Hematopoietic multipotent progenitor cell (in vitro differentiated cells): ENCODE measurements around the gene NUP188. TPM values are rescaled to one million over a fixed set of nuclear protein-coding genes. Genes with fewer than 3 reads are reported as not detected.

ENCODE experiments used
- DNase-seq, 3 donors: peaks; one replicate each; pipeline ENCODE4 v3.0.0-alpha.2; 2011 to 2015; ENCODE audit warnings: low read depth in 2 of 3, low spot score in 2 of 3
- total RNA-seq: library from RNA; depleted of rRNA; stranded (reverse); fragments of >200 nt; gene quantifications from one replicate; pipeline ENCODE4 v1.2.3, GENCODE V29; 2012

The NUP188 gene, protein sequence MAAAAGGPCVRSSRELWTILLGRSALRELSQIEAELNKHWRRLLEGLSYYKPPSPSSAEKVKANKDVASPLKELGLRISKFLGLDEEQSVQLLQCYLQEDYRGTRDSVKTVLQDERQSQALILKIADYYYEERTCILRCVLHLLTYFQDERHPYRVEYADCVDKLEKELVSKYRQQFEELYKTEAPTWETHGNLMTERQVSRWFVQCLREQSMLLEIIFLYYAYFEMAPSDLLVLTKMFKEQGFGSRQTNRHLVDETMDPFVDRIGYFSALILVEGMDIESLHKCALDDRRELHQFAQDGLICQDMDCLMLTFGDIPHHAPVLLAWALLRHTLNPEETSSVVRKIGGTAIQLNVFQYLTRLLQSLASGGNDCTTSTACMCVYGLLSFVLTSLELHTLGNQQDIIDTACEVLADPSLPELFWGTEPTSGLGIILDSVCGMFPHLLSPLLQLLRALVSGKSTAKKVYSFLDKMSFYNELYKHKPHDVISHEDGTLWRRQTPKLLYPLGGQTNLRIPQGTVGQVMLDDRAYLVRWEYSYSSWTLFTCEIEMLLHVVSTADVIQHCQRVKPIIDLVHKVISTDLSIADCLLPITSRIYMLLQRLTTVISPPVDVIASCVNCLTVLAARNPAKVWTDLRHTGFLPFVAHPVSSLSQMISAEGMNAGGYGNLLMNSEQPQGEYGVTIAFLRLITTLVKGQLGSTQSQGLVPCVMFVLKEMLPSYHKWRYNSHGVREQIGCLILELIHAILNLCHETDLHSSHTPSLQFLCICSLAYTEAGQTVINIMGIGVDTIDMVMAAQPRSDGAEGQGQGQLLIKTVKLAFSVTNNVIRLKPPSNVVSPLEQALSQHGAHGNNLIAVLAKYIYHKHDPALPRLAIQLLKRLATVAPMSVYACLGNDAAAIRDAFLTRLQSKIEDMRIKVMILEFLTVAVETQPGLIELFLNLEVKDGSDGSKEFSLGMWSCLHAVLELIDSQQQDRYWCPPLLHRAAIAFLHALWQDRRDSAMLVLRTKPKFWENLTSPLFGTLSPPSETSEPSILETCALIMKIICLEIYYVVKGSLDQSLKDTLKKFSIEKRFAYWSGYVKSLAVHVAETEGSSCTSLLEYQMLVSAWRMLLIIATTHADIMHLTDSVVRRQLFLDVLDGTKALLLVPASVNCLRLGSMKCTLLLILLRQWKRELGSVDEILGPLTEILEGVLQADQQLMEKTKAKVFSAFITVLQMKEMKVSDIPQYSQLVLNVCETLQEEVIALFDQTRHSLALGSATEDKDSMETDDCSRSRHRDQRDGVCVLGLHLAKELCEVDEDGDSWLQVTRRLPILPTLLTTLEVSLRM (N-terminal part only)
- 54.9 TPM for total RNA-seq

DNA sequence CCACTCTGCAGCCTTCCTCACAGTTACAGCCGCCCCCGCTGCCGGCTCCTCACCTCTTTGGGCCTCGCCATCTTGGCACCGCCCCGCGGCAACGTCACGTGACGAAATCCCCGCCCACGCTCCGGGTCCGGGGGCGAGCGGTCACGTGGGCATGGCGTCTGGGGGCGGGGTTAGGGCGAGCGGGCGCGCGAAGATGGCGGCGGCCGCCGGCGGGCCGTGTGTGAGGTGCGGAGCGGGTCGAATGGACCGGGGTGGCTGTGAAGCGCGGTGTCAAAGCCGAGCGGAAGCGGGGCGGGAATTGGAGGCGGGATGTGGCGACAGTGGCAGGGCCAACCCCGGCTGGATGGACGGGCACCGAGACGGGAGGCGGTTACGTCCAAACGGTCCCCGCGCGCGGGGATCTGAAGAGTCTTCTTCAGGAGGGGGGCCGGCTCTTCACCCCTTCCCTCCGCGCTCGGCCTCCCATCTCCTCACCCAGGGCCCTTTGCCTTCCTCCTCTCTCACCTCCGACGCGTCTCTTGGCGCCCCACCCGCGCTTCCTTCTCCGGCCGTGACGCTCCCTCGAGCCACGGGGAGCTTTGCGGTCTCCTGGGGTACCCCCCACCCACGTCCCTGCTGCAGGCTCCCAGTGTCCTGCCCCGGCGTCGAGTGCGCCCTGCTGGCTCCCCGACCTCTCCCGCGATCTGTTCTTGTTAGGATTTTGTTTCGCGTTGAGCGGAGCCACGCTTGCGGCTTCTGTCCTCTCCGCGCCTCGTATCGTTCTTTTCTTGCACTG, at the start of gene NUP188, which contains the start of gene DOLK:
Gene NUP188 (plus strand): TSS at position 173 of the 775 bp plus-strand sequence. CDS start 21 bp downstream, at position 194.
Gene DOLK (minus strand): TSS at position 77 of the 775 bp plus-strand sequence. CDS start 300 bp downstream, outside the sequence.
- peak; percentile 94 to 96 (median 96) for DNase-seq

DNA sequence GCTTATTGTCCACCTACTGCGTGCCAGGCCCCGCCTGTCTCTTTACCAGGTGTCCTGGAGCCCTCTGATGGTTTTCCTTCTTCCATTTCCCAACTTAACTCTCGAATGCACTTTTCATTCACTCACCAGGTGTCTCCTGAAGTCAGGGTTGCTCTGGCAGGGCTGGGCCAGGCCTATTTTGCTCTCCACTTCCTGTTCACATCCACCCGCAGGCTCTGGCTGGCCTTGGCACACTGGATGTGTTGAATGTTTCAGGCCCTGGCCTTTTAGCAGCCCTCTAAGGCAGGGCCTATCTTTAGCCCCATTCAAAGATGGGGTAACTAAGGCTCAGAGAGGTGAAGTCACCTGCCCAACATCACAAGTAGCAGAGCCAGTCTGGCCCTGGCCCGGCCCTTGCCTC, 49.1 kb upstream of the NUP188 start:
- DNase-seq, result no peak

DNA sequence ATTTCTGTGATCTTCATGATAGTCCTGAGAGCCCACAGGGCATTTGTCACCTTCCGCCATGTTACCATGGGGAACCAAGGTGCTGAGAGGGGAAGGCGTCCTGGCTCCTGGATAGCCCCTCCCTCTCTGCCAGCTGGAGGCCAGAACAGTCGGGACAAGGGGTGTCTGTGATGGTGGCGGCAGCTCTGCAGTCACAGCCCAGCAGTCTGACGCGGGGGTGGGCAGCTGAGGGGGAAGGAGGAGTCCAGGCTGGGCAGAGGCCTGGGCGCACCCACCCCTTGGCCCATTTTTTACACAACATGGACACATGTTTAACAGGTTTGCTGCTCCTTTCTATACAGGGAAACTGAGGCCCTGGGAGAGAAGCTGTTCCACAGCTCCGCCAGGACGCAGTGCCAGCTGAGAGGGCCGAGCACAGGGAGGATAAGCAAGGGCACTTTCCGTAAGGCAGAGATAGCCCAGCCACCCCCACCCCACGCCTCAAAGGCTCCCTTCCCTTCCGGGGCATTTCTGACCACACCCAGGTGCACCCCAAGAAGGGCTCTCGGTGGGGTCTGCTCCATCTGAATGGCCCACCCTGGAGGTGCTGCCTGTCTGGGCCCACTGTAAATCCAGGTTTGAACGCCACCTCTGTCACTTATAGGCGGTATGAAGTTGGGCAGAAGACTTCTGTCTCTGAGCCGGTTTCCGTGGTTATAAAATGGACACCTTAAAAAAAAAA, 48.5 kb upstream of the NUP188 start:
- DNase-seq, result no peak

DNA sequence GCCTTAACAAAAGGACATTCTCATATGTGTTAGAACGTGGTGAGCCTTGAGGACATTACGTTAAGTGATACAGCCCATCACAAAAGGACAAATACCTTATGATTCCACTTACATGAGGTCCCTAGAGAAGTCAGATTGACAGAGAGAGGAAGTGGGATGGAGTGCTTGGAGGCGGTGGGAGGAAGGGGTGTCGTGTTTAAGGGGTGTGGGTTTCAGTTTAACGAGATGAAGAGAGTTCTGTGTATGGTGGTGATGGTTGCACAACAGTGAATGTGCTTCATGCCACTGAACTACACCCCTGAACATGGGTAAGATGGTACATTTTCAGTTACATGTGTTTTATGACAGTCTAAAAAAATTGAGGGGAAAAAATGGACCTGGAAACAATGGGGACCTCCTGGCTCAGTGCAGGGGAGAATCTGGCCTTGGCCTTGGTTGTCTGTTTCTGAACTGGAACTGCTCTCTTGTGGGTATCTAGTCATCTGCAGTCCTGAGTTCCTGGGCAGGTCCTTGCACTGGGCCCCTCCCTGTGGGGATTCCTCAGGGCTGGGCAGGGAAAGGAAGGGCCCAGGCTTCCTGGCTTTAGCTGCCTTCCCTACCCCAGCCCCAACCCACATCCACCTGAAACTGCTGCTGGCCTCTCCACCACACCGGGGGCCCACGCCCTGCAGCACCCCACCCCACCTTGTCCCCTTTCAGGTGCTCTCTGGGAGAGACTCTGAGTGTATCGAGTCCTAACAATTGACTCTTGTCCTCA, 47.8 kb upstream of the NUP188 start:
- peak in 1 of 3 donors; percentile 44 for DNase-seq

DNA sequence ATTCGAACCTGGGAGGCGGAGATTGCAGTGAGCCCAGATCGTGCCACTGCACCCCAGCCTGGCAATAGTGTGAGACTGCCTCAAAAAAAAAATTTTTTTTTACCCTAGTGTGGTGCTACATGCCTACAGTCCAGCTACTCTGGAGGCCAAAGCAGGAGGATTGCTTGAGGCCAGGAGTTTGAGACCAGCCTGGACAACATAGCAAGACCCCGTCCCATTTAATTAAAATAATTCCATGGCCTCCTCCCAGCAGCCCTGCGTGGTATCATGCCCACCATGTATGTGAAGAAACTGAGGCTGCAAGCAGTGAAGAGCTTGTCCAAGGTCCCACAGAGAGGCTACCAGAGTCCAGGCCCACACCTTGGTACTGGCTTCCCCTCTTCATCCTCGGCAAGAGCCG, 46.1 kb upstream of the NUP188 start:
- no peak for DNase-seq

DNA sequence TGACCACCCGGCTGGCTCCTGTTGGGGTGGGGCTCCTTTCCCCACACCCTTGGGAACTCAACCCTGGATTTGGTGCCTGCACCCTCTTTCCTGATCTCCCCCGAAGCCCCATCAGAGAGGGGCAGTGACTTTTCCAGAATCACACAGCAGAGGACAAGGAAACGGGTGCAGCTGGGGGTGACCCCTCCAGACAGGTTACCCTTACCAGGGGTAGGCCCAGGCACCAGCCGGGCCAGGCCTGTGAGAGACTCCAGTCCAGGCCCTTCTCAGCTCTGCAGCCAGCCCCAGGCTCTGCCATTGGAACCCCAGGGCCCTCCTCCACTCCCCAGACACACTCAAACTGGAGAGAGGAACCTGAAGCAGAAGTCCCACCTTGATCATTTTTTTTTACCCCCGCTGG, 45.7 kb upstream of the NUP188 start:
- peak in 1 of 3 donors; percentile 11 for DNase-seq

DNA sequence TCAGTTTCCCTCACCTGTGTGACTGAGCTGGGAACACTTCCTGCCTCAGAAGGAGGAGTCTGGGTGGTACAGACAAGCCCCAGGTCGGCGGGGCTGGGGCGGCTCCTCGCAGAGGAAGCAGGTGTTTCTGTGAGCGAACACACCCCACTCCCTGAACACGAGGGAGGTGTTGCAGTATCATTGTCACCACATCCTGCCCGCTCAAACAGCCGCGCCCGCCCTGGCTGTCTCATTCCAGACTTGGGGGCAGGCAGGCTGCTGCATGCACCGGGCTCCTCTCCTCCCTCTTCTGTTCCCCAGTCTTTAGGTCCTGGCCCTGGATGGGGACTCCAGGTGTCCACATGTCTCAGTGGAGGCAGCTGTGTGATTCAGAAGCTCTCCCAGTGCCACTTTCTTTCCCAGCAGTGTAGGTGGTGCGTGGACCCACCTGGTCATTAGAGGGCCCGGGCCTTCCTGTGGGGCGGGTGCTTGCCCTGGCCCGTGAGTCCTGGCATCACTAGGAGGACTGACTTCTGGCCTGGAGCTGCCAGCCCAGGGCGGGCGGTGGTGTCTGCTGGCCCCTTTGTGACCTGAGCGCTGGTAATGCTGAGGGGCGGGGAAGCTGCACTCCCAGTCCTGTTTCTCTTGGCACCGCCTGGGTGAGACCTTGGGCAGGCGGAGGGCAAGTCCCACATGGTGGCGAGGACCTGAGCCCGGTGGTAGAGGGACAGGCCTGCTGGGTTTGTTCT, 45.0 kb upstream of the NUP188 start:
- peak; percentile 66 to 88 (median 81) for DNase-seq

DNA sequence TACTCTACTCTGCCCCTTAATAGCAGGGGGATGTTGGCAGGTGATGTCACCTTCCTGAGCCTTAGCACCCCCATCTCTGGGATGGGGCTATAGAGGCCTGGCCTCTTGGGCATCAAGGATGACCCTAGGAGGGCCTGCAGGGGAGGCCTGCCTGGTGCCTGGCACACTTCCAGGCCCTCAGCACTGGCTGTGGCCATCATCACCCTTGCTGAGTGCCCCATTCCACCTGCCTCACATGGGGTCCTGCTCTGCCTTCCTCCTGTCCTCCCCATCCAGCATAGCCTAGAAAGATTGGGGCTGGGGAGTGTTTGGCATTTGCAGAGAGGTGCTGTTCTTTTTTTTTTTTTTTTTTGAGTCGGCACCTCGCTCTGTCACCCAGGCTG, 44.4 kb upstream of the NUP188 start:
- no peak for DNase-seq

DNA sequence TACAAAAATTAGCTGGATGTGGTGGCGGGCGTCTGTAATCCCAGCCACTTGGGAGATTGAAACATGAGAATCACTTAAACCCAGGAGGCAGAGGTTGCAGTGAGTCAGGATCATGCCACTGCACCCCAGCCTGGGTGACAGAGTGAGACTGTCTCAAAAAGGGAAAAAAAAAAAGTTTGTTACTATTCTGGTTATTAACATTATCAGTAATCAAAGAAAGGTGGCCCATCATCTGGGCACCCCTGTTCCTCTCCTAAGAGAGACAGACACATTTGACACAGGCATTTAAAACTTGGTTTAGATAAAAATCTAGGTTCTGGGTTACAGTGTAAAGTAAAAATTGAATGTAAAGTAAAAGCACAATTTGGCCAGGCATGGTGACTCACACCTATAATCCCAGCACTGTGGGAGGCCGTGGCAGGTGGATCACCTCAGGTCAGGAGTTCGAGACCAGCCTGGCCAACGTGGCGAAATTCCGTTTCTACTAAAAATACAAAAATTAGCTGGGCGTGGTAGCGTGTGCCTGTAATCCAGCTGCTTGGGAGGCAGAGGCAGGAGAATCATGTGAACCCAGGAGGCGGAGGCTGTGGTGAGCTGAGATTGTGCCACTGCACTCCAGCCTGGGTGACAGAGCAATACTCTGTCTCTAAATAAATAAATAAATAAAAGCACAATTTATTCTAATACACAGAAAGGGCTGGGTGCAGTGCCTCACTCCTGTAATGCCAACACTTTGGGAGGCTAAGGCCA, 43.5 kb upstream of the NUP188 start:
- no peak for DNase-seq

DNA sequence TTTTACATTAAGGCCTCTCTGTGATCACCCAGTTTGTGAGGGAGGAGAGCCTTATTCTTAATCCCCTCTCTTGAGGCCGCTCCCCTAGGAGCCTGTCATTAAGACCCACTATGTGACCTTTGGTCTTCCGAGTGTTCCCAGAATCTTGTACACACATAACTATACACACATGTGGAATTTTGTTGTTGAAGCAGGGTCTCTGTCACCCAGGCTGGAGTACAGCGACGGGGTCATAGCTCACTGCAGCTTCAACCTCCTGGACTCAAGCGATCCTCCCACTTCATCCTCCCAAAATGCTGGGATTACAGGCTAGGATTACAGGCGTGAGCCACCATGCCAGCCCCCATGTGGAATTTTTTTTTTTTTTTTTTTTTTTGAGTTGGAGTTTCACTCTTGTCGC, 41.5 kb upstream of the NUP188 start:
- no peak for DNase-seq

DNA sequence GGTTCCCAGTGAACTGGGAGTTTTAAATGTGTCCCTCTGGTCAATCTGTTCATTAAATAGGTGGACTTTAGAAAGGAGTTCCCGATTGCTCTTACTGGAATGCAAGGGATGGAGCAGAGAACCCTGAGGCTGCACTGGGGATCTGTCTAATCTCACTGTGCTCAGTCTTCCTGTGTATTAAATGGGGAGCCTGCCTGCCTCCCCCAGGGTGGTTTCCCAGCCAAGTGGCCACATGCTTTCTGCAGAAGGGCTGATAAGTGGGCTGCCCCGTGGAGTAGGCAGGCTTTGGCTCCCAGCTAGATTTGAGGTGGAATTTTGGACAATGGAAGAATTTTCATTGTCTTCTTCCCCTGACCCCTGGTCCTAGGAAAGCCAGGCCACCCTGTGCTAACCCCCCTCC, 40.8 kb upstream of the NUP188 start:
- DNase-seq, result no peak

DNA sequence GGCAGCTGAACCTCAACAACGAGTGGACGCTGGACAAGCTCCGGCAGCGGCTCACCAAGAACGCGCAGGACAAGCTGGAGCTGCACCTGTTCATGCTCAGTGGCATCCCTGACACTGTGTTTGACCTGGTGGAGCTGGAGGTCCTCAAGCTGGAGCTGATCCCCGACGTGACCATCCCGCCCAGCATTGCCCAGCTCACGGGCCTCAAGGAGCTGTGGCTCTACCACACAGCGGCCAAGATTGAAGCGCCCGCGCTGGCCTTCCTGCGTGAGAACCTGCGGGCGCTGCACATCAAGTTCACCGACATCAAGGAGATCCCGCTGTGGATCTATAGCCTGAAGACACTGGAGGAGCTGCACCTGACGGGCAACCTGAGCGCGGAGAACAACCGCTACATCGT, 39.1 kb upstream of the NUP188 start:
- DNase-seq, result no peak

DNA sequence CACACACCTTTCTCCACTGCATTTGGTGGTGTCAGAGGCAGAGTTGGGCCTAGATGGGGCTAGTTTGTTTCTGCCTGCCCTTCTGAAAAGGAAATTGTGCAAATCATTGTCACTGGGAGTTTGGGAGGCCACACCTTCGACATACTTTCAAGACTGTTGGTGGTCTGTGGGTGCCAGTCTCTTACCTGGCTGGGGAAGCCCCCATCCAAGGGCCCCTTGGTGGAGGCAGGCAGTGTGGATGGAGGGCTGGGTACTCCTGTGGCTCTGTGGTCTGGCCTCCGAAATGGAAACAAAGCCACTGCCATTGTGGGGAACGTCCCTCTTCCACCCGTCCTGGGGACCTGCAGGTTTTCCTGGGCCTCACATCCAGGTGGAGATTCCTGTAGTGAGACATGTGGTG, 37.6 kb upstream of the NUP188 start:
- no peak for DNase-seq

DNA sequence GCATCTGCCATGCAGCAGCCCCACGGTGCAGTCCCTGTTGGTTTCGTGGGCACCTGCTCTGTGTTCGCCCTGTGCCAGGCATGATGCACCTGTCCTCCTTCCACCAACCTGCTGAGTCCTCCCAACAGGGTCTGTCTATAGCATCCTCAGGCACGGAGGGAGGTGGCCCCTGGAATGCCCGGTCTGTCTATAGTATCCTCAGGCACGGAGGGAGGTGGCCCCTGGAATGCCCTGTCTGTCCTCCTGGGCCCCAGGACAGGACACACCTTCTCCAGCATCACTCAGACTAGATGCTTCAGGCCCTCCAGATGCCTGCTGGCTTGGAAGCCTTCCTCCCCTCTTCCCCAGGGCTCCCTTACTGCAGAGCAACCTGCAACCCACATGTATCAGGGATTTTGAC, 36.6 kb upstream of the NUP188 start:
- DNase-seq, result no peak

DNA sequence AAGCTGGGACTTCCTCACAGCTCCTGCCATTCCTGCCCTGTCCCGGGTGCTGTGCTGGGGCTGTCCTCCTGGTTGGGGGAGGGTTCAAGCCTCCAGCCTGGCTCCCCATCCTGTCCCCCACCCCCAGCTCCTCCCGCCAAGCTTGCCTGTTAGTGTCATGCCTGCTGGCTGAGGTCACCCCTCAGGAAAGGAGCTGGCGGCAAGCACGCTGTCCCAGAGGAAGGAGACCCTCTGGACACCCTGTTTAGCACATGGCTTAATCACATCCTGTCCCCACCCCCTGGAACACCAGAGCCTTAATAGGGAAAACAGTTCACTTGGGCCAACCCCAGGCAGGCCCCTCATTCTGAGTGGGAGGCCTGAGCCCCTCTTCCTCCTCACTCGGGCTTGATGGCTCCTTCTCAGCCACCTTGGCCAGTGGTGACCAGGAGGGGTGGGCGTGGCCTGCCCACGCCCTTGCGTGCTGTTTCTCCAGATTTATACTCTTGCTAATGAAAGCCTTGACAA, 35.9 kb upstream of the NUP188 start:
- DNase-seq, result no peak

DNA sequence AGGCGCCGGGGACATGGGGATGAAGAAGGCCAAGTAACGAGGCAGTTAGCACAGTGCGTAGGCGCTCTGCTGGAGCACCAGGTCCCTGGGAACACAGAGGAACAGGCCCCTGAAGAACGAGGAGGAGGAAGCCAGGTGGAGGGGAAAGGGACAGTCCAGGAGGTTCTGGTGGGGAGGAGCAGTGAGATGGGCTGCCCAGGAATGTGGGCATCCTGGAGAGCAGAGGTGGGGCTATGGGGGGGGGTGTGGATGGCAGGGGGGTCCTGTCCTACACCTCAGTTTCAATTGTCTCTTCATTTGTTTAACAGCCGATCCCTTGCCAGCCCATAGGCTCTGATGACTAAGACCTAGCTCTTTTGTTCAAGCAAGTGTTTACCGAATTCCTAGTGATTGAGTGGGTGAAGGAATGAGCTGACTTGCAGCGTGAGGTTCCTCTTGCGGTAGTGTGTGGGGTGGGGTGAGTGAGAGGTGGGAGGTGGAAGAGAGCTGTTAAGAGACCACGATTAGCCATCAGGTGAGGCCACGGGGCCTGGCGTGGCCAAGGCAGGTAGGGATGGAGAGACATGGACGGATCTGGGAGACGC, 35.1 kb upstream of the NUP188 start:
- no peak for DNase-seq
